Neural cell (in vitro differentiated cells): ENCODE measurements around the gene CNOT9. TPM values are rescaled to one million over a fixed set of nuclear protein-coding genes. Genes with fewer than 3 reads are reported as not detected.

Experiments used
- H2AFZ ChIP-seq: fragments of 200-600, 300-800 bp; sonication (generic), shearing (Covaris generic); 2 replicates; pipeline ENCODE4 v1.6.0; 2014; ENCODE audit warnings: low read depth, mild to moderate bottlenecking, antibody characterized with exemption, low read length, moderate library complexity
- H3F3A ChIP-seq: fragments of 200-600 bp; shearing (Covaris generic); 2 replicates; pipeline ENCODE4 v1.6.1; 2016; ENCODE audit warnings: mild to moderate bottlenecking, moderate library complexity, mixed read lengths, antibody characterized with exemption, low read length; ENCODE audit not compliant: insufficient read depth, poor library complexity, severe bottlenecking
- H3K27ac ChIP-seq: fragments of 200-600, 300-800 bp; sonication (generic), shearing (Covaris generic); 2 replicates; pipeline ENCODE4 v1.5.1; 2014; ENCODE audit warnings: mild to moderate bottlenecking, low read length, moderate library complexity
- H3K27me3 ChIP-seq: fragments of 300-800, 200-600 bp; sonication (generic), shearing (Covaris generic); 2 replicates; pipeline ENCODE4 v1.6.0; 2014; ENCODE audit warnings: mild to moderate bottlenecking, low read depth, low read length, moderate library complexity; ENCODE audit not compliant: insufficient read depth
- H3K36me3 ChIP-seq: fragments of 300-800, 200-600 bp; sonication (generic), shearing (Covaris generic); 2 replicates; pipeline ENCODE4 v1.5.1; 2014; ENCODE audit warnings: mild to moderate bottlenecking, antibody characterized with exemption, low read length, moderate library complexity; ENCODE audit not compliant: insufficient read depth
- H3K4me2 ChIP-seq: fragments of 300-800, 200-600 bp; sonication (generic), shearing (Covaris generic); 2 replicates; pipeline ENCODE4 v1.6.0; 2014; ENCODE audit warnings: mild to moderate bottlenecking, low read length
- H3K4me3 ChIP-seq: fragments of 300-800, 200-600 bp; sonication (generic), shearing (Covaris generic); 2 replicates; pipeline ENCODE4 v1.5.1; 2014; ENCODE audit warnings: mild to moderate bottlenecking, low read length, moderate library complexity
- H3K79me2 ChIP-seq: fragments of 200-600 bp; shearing (Covaris generic); replicated peaks from 2 replicates; pipeline ENCODE4 v1.6.0; 2014; ENCODE audit warnings: mild to moderate bottlenecking, low read length, moderate library complexity; ENCODE audit not compliant: insufficient read depth
- H3K9ac ChIP-seq: fragments of 300-800, 200-600 bp; sonication (generic), shearing (Covaris generic); 2 replicates; pipeline ENCODE4 v1.6.1; 2016; ENCODE audit warnings: mild to moderate bottlenecking, low read length, mixed read lengths
- H3K9me2 ChIP-seq: fragments of 200-600 bp; shearing (Covaris generic); 2 replicates; pipeline ENCODE4 v1.6.1; 2016; ENCODE audit warnings: mild to moderate bottlenecking, low read length, mixed read lengths; ENCODE audit not compliant: insufficient read depth
- H3K9me3 ChIP-seq: fragments of 200-600, 300-800 bp; sonication (generic), shearing (Covaris generic); 2 replicates; pipeline ENCODE4 v1.6.1; 2016; ENCODE audit warnings: mild to moderate bottlenecking, mixed run types, low read length, moderate library complexity, mixed read lengths
- H4K20me1 ChIP-seq: fragments of 200-600 bp; shearing (Covaris generic); 2 replicates; pipeline ENCODE4 v1.6.1; 2016; ENCODE audit warnings: mild to moderate bottlenecking, mixed run types; ENCODE audit not compliant: insufficient read depth
- CTCF ChIP-seq: fragments of 450-650 bp; IDR thresholded peaks from 2 replicates; pipeline ENCODE4 v1.5.1; 2014; ENCODE audit warnings: antibody characterized with exemption, mild to moderate bottlenecking, moderate library complexity; ENCODE audit not compliant: poor library complexity, severe bottlenecking
- EP300 ChIP-seq: fragments of 450-650 bp; conservative IDR thresholded peaks from 2 replicates; pipeline ENCODE4 v1.6.1; 2014; ENCODE audit warnings: antibody characterized with exemption, mild to moderate bottlenecking, moderate library complexity; ENCODE audit not compliant: poor library complexity, severe bottlenecking
- EZH2 ChIP-seq: fragments of 200-600, 300-800 bp; shearing (Covaris generic), sonication (generic); IDR thresholded peaks from 2 replicates; pipeline ENCODE4 v1.6.1; 2014; ENCODE audit warnings: antibody characterized with exemption, low read length, borderline replicate concordance, mild to moderate bottlenecking; ENCODE audit not compliant: insufficient read depth, poor library complexity, severe bottlenecking
- MXI1 ChIP-seq: fragments of 450-650 bp; conservative IDR thresholded peaks from 2 replicates; pipeline ENCODE4 v1.6.1; 2014; ENCODE audit warnings: antibody characterized with exemption, mild to moderate bottlenecking; ENCODE audit not compliant: poor library complexity, severe bottlenecking
- POLR2AphosphoS5 ChIP-seq: IDR thresholded peaks from 2 replicates; pipeline ENCODE4 v1.6.1; 2012
- RAD21 ChIP-seq: fragments of 450-650 bp; conservative IDR thresholded peaks from 2 replicates; pipeline ENCODE4 v1.6.1; 2014; ENCODE audit warnings: antibody characterized with exemption, mild to moderate bottlenecking, moderate library complexity
- REST ChIP-seq: IDR thresholded peaks from 2 replicates; pipeline ENCODE4 v1.6.1; 2012; ENCODE audit warnings: borderline replicate concordance
- SMC3 ChIP-seq: fragments of 450-650 bp; conservative IDR thresholded peaks from 2 replicates; pipeline ENCODE4 v1.6.1; 2014; ENCODE audit warnings: antibody characterized with exemption, mild to moderate bottlenecking, moderate library complexity; ENCODE audit not compliant: poor library complexity
- TAF1 ChIP-seq: IDR thresholded peaks from 2 replicates; pipeline ENCODE4 v1.6.1; 2012; ENCODE audit warnings: low read depth
- polyA plus RNA-seq: library from polyadenylated mRNA; depleted of rRNA; stranded (reverse); fragments of >200 nt; gene quantifications from 2 replicates; pipeline ENCODE4 v1.2.3, GENCODE V29; 2014

CNOT9 gene
- polyA plus RNA-seq, 1 donor from 2014 or later = 72.1 TPM

- Histone ChIP-seq H3F3A (no peaks in the 10 kb centered on the region), H2AFZ (no peak overlapping the region), H3K79me2 (peaks cover 46% of the 10 kb centered on the region), H3K9me3 (no peaks in the 10 kb centered on the region), H3K27me3 (no peaks in the 10 kb centered on the region), H4K20me1 (no peaks in the 10 kb centered on the region), H3K9ac (no peak overlapping the region), H3K4me3 (no peak overlapping the region), H3K36me3 (no peaks in the 10 kb centered on the region), H3K4me2 (no peak overlapping the region), H3K27ac (no peak overlapping the region), H3K9me2 (no peaks in the 10 kb centered on the region)
- no peak for TF ChIP-seq REST
- no peak for TF ChIP-seq TAF1
- no peak for TF ChIP-seq EZH2
- no peak for TF ChIP-seq MXI1
- no peak for TF ChIP-seq RAD21
- TF ChIP-seq CTCF = no peak
- no peak for TF ChIP-seq POLR2AphosphoS5
- no peak for TF ChIP-seq EP300
- TF ChIP-seq SMC3 = no peak
These were observed 4.6 kb upstream of the CNOT9 start for GRCh38 chr2:218564056-218564455.

GRCh38 chr2:218566296-218566695, 2.3 kb upstream of the CNOT9 start:
- Histone ChIP-seq H4K20me1 (no peaks in the 10 kb centered on the region), H2AFZ (no peak overlapping the region), H3K27ac (no peak overlapping the region), H3K9ac (no peak overlapping the region), H3K9me2 (no peaks in the 10 kb centered on the region), H3K36me3 (no peaks in the 10 kb centered on the region), H3K79me2 (peaks cover 68% of the 10 kb centered on the region), H3K4me3 (peak overlapping the region; percentile 67), H3F3A (no peaks in the 10 kb centered on the region), H3K9me3 (no peaks in the 10 kb centered on the region), H3K27me3 (no peaks in the 10 kb centered on the region), H3K4me2 (peak overlapping the region; percentile 10)
- TF ChIP-seq EP300 = no peak
- TF ChIP-seq RAD21 = no peak
- no peak for TF ChIP-seq REST
- no peak for TF ChIP-seq EZH2
- no peak for TF ChIP-seq POLR2AphosphoS5
- no peak for TF ChIP-seq TAF1
